DOHH2 (cell line): ENCODE data around the gene RUNX1.

ENCODE experiments used
- CTCF ChIP-seq: fragments of 200-600 bp; sonication (generic); IDR thresholded peaks from one replicate; pipeline ENCODE4 v1.5.1; 2014; ENCODE audit warnings: antibody characterized with exemption, mild to moderate bottlenecking, low read depth, low read length; ENCODE audit not compliant: poor library complexity, severe bottlenecking
- EZH2phosphoT487 ChIP-seq: fragments of 200-600 bp; sonication (generic); IDR thresholded peaks from 2 replicates; pipeline ENCODE4 v1.6.1; 2017; ENCODE audit warnings: borderline replicate concordance, mild to moderate bottlenecking, antibody characterized with exemption, low read length, moderate library complexity, mixed read lengths

DNA sequence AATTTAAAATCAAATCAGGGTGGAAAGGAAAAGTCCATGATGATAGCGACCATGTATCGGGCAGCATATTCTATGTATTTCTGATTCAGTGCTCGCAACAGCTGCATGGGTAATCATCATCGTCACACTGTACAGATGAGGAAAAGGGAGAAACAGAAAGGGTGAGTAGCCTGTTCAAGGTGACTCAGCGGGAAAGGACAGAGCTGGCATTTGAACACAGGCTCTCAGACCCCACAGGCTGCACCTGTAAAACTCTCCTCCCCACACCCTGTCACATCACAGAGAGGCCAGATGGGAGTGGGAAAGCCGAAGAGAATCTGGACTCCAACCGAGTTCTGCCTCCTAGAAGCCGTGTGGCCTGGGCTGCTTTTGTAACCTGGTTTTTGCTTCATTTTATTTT lies 14.0 kb downstream of the RUNX1 start:
- no peak for TF ChIP-seq CTCF
- no peak for TF ChIP-seq EZH2phosphoT487
